ENCODE measurements around the gene GAA.

Gene GAA

DNA sequence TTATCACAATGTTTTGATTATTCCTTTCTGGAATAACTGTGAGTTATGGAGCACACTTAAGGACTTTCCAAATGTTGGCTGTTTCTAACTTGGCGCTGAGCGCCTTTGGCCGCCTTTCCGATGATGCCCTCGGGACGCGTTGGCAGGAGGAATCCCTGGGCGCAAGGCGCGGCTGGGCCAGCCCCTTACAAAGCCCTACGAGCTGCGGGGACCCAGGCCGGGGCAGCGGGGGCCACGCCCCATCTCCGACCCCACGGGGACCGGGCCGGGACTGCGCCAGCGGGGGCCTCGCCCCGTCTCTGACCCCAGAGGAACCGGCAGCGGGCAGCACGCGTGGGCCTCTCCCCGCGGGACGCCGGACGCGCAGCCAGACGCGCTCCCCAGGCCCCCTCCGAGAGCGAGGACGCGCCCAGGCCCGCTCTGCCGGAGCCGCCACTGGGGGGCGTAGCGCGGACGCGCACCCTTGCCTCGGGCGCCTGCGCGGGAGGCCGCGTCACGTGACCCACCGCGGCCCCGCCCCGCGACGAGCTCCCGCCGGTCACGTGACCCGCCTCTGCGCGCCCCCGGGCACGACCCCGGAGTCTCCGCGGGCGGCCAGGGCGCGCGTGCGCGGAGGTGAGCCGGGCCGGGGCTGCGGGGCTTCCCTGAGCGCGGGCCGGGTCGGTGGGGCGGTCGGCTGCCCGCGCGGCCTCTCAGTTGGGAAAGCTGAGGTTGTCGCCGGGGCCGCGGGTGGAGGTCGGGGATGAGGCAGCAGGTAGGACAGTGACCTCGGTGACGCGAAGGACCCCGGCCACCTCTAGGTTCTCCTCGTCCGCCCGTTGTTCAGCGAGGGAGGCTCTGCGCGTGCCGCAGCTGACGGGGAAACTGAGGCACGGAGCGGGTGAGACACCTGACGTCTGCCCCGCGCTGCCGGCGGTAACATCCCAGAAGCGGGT lies at the start of gene GAA:
Gene GAA, plus strand, starts transcription at position 571 of the 935 bp plus-strand sequence. CDS start 3,006 bp downstream, outside the sequence.
- peak; percentile 91 for DNase-seq

DNA sequence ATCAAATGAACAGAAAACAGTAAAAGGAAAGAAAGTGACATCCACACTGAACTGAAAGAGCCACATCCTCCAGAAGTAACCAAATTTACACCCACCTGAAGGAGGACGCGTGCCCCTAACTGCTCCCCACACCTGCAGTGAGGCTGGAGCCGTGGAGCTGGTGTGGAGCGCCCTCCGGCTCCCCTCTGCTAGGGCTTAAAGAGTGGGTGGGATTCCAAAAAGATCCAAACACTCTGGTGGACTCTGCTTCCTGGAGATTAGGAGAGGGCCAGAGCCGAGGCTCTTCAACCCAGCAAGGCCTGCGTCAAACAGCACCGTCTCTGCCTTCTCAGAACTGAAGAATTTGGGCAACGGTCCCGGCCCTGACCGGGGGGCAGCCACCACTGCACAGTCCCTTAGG lies 49.7 kb upstream of the GAA start:
- DNase-seq = no peak

DNA sequence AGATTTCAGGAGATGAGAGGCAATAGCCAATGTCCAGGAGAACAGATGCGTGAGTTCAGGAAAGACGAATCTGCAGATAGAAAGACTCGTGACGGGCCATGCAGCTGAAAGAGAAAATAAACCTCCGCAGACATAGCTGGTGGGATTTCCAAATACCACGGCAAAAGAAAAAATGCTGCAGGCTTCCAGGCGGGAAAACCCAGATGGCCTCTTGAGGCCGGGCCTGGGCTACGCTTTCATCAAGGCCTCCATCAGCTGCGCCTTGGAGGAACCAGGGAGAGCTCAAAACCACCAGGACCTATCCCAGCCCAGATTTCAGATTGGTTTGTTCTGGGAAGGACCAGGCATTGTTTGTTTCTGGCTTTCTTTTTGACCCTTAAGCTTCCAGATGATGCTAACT lies 48.3 kb upstream of the GAA start:
- DNase-seq = no peak

DNA sequence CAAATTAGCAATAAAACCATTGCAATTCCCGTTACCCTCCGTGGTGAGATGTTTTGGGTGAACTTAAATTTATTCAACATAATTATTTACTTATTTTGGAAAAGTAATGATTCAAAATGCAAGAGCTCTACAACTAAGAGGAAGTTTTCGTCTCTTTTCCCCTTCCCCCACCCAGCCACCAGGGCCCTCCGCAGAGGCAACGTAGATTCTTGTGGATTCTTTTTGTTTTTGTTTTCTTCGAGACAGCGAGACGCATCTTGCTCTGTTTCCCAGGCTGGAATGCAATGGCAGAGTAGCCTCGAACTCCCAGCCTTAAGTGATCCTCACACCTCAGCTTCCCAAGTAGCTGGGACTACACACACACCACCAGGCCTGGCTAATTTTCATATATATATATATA lies 45.8 kb upstream of the GAA start:
- no peak for DNase-seq

DNA sequence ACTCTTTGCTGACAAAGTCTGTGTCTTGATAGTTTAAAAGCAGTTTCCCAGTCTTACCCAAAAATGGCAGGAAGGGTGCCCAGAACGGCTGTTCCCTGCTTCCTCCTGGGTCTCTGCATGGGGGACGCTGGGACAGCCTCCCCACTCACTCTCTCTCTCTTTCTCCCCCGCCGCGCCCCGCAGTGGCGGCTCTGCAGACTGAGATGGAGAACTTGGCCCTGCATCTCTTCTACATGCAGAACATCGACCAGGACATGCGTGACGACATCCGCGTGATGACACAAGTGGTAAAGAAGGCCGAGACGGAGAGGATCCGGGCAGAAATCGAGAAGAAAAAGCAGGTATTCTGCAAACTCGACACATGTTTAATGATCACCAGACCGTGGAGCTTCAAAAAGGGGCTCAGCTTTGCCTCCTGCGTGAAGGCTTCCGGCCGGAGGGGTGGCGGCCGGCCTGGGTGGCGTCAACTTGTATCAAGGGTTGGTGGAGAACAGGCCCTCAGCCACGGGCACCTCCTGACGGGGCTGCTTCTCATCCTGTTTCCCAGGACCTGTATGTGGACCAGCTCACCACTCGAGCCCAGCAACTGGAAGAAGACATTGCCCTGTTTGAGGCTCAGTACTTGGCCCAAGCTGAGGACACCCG lies 42.9 kb upstream of the GAA start:
- DNase-seq = no peak

DNA sequence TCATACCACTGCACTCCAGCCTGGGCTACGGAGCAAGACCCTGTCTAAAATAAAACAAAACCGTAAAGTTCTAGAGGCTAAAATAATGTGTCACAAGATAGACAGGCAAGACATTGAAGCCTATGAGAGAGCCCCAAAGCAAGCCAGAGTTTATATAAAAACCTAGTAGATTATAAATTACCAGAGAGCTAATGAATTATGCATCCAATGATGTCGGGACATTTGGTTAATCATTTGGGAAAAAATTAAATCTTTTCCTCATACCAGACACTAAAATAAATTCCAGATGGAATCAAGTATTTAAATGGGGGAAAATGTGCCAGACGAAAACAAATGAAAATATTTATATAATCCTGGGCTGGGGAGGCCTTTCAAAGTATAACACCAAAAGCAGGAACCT lies 40.7 kb upstream of the GAA start:
- DNase-seq = no peak

DNA sequence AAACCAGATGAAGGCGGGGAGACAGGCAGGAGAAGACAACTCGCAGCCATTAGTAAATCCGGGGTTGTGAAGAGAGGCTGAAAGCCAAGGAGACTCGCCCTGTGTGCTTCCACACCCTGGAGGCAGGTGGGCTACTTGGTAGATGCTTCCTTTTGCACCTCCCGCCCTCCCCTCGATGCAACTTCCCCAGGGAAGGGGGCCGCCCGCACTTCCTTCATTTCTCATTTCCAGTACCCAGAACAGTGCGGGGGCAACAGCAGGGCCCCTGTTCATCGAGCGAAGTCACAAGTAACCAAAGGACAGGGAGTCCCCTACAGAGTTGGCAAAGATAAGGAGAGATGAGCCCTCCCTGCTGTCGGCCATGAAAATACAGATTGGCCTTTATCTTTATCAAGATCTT lies 40.0 kb upstream of the GAA start:
- no peak for DNase-seq

DNA sequence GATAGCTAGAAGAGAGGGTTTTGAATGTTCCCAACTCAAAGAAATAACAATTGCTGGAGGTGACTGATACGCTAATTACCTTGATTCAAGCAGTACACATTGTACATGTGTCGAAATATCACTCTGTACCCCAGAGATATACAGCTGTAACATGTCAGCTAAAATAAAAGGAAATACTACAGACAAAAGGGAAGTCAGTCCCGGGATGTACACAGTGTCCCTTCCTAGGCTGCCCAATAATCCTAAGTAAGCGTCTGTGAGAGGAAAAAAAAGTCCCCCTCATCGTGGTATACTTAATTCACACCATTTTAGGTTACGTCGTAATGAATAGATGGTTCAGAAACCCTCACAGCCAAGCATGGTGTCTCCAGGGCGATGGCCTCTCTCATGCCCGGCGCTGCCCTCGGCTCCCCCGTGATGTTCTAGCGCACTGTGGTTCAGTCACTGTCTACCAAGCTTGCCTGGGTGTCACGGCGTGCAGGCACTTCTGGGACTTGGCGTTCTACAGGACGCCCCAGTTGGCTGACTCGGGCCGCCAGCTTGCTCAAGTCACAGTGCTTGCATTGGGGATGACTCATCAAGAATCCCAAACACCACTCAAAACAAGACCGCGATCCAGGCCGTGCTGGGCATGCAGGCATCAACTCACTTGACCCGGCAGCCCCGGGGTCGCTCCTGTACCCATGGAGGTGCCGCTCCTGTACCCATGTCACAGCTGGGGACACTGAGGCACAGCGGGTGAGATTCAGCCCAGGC lies 37.4 kb upstream of the GAA start:
- peak; percentile 18 for DNase-seq

DNA sequence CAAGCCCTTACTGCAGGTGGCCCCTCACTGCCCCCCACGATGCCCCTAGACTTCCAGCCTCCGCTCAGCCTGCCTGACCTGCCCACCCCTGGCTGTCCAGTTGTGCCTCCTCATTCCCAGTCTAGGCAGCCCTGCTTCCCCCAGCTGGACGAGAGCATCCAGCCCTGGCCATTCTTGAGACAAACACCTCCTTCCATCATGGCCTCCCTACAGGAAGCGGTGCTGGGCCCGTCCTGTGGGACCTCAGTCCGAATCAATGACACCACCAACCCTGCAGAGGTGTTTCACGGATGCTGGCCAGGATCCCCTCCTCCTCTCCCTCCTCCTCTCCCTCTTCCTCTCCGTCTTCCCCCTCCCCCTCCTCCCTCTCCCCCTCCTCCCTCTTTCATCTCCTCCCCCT lies 36.7 kb upstream of the GAA start:
- DNase-seq = no peak

DNA sequence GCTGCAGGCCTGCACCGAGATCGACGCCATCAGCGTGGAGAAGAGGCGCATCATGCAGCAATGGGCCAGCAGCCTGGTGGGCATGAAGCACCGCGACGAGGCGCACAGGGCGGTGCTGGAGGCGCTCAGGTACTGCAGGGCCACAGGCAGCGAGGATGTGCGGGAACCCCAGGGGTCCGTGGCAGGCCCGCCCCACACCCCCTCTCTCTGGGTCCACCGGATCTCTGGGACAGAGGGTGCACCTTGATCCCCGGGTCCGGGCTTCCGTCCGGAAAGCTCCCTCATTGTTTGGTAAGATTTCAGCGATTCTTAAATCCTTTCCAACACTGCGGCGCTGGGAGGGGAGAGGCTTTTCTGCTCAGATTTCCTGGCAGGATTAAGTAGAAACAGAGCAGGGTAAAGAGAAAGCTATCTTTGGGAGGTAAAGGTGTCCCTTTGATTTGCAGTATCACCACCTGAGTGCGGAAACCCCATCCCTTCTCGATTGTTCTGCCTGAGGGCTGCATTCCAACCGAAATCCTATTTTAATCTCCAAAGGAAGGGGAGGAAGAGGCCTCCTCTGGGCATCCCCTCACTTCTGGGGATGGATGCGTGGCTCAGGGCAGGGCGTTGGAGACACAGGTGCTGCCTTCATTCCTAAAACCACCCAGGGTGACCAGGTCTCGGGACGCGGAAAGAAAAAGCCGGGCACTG lies 35.8 kb upstream of the GAA start:
- DNase-seq = no peak

DNA sequence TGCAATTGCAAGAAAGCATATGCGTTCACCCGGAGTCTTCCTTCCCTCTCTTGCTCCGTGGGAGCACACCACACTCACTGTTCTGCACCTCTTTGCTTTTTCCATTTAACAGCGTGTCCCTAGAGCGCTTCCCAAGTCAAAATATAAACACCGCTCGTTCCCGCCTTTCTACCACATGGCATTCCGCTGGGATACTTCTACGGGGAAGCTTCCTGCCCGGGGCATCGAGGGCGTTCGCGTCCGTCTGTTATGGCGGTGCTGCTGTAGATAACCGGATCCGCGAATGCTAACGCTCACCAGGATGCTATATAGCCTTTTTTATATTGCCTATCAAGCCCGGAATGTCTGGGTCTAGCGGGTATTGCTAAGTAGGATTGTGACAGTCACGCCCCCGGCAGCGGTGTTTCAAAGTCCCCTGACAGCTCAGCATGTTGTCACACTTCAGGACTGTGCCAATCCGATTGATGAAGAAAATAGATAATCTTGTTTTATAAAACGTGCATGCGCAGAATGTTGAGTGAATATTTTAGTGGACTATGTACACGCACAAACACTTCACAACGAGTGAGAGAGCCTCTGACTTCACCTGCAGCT lies 33.9 kb upstream of the GAA start:
- DNase-seq = no peak

DNA sequence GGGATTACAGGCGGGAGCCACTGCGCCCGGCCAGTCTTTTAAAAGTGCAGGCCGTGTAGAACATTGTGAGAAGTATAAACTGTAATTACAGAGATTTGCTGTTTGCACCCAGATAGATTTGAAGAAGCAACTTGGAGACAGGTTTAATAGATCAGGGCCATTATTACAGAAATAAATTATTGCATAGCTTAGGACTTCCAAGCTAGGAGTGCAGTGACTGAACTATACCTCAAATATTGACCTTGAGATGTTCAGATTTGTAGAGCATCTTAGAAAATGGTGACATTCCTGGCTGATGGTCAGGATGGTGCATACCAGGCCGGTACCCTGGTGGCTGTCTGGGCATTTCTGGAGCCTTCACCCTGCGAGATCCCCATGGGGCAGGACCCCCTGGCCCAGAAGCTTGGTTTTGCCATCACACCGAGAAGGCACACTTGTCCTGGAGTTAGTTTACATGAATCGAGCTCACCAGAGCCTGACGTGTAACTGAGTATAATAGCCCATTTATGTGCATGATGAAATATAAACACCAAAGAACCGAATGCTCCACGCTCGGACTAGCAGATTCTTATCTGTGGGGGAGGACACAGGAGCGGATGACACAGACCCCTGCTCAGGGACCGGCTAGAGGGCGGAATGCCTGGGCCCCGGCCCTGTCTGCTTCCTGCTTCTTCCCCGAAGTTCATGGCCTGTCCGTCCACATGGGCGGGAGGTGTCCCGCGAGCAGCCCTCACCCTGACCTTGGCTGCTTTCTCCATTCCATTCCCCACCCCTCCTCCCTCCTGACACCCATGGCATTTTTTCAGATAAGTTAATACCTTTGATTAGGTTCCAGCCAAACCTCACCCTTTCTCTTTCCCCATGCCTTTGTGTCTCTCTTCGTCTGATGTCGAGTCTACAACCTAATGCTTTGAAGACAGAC lies 32.8 kb upstream of the GAA start:
- DNase-seq = no peak

DNA sequence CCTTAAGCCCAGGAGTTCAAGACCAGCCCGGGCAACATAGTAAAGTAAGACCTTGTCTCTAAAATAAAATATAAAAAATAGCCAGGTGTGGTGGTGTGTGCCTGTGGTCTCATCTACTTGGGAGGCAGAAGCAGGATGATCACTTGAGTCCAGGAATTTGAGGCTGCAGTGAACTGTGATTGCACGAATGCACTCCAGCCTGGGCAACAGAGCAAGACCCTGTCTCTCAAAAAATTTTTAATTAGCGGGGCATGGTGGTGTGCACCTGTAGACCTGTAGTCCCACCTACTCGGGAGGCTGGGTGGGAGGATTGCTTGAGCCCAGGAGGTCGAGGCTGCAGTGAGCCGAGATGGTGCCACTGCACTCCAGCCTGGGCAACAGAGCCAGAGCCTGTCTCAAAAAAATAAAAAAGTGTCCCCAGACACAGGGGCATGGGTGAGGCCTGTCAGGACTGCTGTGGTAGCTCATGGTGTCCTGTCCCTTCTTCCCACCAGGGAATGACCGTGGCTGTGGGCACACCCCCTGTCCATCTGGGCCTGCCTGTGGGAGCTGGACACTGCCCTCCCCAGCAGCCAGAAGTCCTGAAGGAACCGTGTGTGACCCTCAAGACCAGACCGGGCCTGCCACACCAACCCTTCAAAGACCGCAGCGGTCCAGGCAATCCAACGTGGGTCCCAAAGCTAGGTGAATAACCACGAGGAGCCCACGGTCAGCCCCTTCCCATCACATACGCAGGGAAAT lies 30.8 kb upstream of the GAA start:
- DNase-seq = no peak

DNA sequence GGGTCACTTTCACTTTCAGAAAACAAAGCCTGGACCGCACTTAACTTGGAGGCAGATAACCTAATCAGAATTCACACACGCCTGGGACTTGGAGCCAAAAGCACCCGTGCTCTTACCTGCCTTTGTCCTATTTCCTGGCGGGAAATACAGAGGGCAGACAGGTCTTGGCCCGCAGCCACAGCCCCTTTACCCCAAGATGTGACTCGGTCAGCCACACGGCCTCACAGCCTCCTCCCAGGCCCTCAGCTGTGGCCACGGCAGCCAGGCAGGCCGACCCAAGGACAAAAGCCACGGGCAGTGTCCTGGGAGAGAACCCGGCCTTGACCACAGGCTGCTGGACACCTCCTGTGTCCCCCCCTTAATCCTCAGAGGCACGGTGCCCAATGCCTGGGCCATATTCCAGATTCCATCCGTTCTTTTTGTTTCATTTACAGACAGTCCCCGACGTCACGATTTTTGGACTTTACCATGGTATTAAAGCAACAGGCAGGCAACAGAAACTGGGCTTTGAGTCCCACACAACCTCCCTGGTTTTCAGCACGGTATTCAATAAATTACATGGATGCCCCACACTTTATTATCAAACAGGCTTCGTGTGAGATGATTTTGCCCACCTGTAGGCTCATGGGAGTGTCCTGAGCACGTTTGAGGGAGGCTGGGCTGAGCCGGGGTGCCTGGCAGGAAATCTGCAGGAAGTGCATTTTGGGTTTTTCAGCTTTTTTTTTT lies 30.1 kb upstream of the GAA start:
- no peak for DNase-seq

DNA sequence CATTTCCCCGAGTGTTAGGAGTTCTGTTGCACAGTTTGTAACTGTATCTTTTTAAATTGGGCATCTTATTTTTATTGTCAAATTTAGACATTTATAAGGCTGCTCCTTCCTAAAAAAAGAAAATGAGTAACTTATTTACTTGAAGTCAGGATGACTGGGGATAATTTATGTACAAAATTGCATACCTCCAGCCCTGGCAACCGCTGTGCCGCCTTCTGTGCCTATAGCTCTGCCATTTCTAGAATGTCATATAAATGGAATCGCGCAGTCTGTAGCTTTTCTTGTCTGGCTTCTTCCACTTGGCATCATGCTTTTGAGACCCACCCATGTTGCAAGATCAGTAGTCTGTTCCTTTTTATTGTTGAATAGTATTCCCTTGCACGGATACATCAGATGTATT lies 29.0 kb upstream of the GAA start:
- no peak for DNase-seq

DNA sequence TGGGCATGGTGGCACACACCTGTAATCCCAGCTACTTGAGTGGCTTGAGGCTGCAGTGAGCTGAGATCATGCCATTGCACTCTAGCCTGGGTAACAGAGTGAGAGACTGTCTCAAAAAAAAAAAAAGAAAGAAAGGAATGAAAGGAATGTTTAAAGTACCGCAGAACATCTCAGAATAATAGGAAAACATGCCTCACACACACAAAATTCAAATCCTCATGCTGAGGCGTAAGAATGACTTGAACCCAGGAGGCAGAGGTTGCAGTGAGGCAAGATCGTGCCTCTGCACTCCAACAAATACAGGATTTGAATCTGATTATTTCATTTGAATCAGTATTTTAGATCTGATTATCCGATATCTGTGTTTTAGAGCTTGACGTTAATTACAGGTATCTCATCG lies 21.3 kb upstream of the GAA start:
- no peak for DNase-seq

DNA sequence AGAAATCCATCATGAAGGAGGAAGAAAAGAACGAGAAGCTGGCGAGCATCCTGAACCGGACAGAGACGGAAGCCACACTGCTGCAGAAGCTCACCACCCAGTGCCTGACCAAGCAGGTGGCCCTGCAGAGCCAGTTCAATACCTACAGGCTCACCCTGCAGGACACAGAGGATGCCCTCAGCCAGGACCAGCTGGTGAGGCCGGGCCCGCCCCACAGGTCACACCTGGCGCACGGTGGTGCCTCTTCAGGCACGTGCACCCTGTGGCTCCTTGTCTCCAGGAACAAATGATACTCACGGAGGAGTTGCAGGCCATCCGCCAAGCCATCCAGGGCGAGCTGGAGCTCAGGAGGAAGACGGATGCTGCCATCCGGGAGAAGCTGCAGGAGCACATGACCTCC lies 19.8 kb upstream of the GAA start:
- no peak for DNase-seq

DNA sequence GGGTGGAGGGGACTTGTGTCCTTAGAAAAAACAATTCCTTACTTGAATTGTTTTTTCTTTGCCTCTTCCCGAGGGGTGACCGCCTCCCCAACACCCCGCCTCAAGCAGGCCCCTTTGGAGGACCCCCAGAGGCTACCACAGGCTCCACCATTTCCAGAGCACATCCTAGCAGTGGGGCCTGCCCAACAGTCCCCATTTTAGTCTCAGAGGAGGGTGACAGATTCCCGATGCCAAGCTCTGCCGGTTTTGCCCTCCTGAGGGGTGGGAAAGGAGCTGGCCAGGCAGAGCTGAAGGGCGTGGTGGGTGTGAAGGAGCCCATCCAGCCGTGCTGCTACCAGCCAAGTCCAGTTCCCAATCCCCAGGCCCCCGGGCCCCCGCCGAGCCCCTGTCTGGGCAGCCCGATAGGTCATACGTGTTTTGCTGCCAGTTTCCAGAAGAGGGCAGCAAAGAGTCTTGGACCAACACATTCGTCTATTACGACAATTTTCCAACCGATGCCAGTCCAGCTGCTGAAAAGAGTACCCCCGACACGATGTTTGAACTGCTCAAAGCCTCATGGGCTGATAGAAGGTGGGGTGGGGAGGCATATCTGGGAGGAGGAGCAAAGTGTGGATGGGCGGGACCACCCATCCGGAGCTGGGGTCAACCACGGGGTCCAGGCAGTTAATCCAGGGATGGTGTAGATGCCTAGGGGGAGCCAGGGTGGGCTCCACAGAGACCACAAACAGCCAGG lies 18.8 kb upstream of the GAA start:
- peak; percentile 82 for DNase-seq

DNA sequence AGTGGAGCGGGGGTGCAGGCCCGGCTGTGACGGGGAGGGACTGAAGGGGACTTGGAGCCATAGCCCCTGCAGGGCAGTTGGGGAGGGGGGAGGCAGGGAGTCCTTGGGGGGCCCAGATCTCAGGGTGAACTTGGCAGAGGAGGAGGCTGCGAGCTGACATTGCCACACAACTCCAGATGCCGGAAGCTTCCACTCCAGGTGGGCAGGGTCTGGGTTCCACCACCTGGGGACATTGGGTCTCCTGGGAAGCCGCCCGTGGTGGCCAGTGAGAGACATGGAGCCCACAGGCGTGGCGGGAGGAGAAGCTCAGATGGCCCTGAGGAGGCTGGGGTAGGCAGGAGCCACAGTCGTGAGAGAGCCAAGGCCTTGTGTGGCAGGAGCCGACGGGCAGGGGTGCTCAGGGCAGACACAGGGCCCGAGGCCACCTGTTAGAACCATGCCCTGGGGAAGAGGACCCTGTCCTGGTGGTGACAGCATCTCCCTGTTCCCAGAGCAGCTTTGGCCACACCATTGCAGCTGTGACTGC lies 18.2 kb upstream of the GAA start:
- no peak for DNase-seq

Data from activated CD4-positive, alpha-beta T cell treated with anti-CD3 and anti-CD28 coated beads, Interleukin-10, Interleukin-2, amounts not matched to agents 100 ng/mL and 50 ng/mL, durations not matched to agents 16 hours and 8 hours (primary cell).